Gastroesophageal sphincter (tissue), 4 donors: ENCODE results near the gene SNX18. TPM values are rescaled to one million over a fixed set of nuclear protein-coding genes. Genes with fewer than 3 reads are reported as not detected.

Source experiments
- ATAC-seq: fragments of 150-250 bp; one replicate; pipeline ENCODE4 v1.9.1; 2016; ENCODE audit warnings: mild to moderate bottlenecking, moderate library complexity
- H3K27ac ChIP-seq, 4 donors: fragments of 200-600 bp; sonication (generic) in 3 of 4; 1 replicate in 3 of 4; 2 replicates in 1 of 4; pipeline ENCODE4 v1.5.1; 2016 to 2019
- H3K27me3 ChIP-seq: fragments of 200-600 bp; sonication (generic); one replicate; pipeline ENCODE4 v1.5.1; 2019
- H3K36me3 ChIP-seq, 2 donors: fragments of 200-600 bp; sonication (generic); one replicate each; pipeline ENCODE4 v1.5.1; 2019; ENCODE audit warnings: control low read depth in 1 of 2
- H3K4me1 ChIP-seq, 3 donors: fragments of 200-600 bp; sonication (generic); 1 replicate in 2 of 3; 2 replicates in 1 of 3; pipeline ENCODE4 v1.5.1; 2016 to 2019; ENCODE audit warnings: control low read depth in 2 of 3
- H3K4me3 ChIP-seq, 2 donors: fragments of 200-600 bp; sonication (generic); one replicate each; pipeline ENCODE4 v1.5.1; 2019; ENCODE audit warnings: mild to moderate bottlenecking in 1 of 2, moderate library complexity in 1 of 2
- H3K9me3 ChIP-seq, 3 donors: fragments of 200-600 bp; sonication (generic); one replicate each; pipeline ENCODE4 v1.5.1; 2017 to 2019; ENCODE audit warnings: control low read depth in 2 of 3
- CTCF ChIP-seq, 4 experiments: fragments of 200-600 bp in 2 of 4; fragments of 450-650 bp in 2 of 4; sonication (generic) in 1 of 4; IDR thresholded peaks; one replicate each; pipeline ENCODE4 v1.5.1; 2017 to 2019; ENCODE audit warnings: antibody characterized with exemption in 4 of 4, mild to moderate bottlenecking in 2 of 4, moderate library complexity in 2 of 4
- EP300 ChIP-seq: sonication (generic); formaldehyde crosslinking; IDR thresholded peaks from one replicate; pipeline ENCODE4 v1.6.1; 2017; ENCODE audit warnings: antibody characterized with exemption, mild to moderate bottlenecking
- POLR2A ChIP-seq, 2 donors: fragments of 450-650 bp; IDR thresholded peaks; one replicate each; pipeline ENCODE4 v1.6.1; 2017; ENCODE audit warnings: antibody characterized with exemption in 2 of 2, mild to moderate bottlenecking in 2 of 2, moderate library complexity in 1 of 2
- POLR2AphosphoS5 ChIP-seq: sonication (generic); formaldehyde crosslinking; IDR thresholded peaks from one replicate; pipeline ENCODE4 v1.6.1; 2017; ENCODE audit warnings: antibody characterized with exemption
- WGBS, 2 donors: methylation state at CpG; one replicate each; pipeline ENCODE4 v1.1.5; 2018; ENCODE audit warnings: low coverage in 1 of 2; 5-methylcytosine and 5-hydroxymethylcytosine counted together
- total RNA-seq, 4 donors: library from RNA; depleted of rRNA; stranded (reverse); fragments of >200 nt; gene quantifications; one replicate each; pipeline ENCODE4 v1.1.0, GENCODE V29; 2016

The SNX18 gene
- total RNA-seq, 4 donors from 2014 or later, result 34.9 to 65.7 (median 49.2) TPM

- H3K27me3 ChIP-seq, result no peaks in the 10 kb centered on the region
- no peak overlapping the region for H3K4me3 ChIP-seq
- no peak overlapping the region for H3K27ac ChIP-seq
- 78 to 89% methylated on average over 4 of the region's 4 CpGs for WGBS, 2 donors
- H3K9me3 ChIP-seq, result no peaks in the 10 kb centered on the region
- no peak for ATAC-seq
- H3K36me3 ChIP-seq, result peaks cover 0 to 24% of the 10 kb centered on the region in 2 donors
- TF ChIP-seq POLR2AphosphoS5 (no peak), EP300 (no peak), POLR2A (IDR thresholded peaks at IDR 0.05) (no peak), CTCF (IDR thresholded peaks at IDR 0.05) (no peak)
- H3K4me1 ChIP-seq, result peaks cover 0 to 23% (median 2%) of the 10 kb centered on the region in 3 donors
Measured at GRCh38 chr5:54544044-54544443, 26.5 kb downstream of the SNX18 start.

GRCh38 chr5:54545796-54546195, 28.2 kb downstream of the SNX18 start:
- no peak overlapping the region for H3K27ac ChIP-seq
- no peak overlapping the region for H3K4me3 ChIP-seq
- H3K4me1 ChIP-seq, result peaks cover 0 to 23% (median 2%) of the 10 kb centered on the region in 3 donors
- H3K27me3 ChIP-seq, result no peaks in the 10 kb centered on the region
- TF ChIP-seq EP300, result no peak
- TF ChIP-seq POLR2A (IDR thresholded peaks at IDR 0.05), result no peak
- TF ChIP-seq POLR2AphosphoS5, result no peak
- no peak for TF ChIP-seq CTCF (IDR thresholded peaks at IDR 0.05)
- WGBS, 2 donors, result 92 to 98% methylated on average over 6 of the region's 6 CpGs
- H3K36me3 ChIP-seq, result peaks cover 0 to 24% of the 10 kb centered on the region in 2 donors
- no peak for ATAC-seq
- H3K9me3 ChIP-seq, result no peaks in the 10 kb centered on the region

- WGBS, 2 donors, result 40 to 60% methylated on average over 1 of the region's 1 CpG
- Histone ChIP-seq H3K9me3 (no peaks in the 10 kb centered on the region), H3K36me3 (peaks cover 0 to 24% of the 10 kb centered on the region in 2 donors), H3K27me3 (no peaks in the 10 kb centered on the region), H3K4me3 (no peak overlapping the region), H3K4me1 (peaks cover 0 to 13% (median 0%) of the 10 kb centered on the region in 3 donors), H3K27ac (peak overlapping the region in 2 of 4 donors; percentile 0 to 35)
- peak; percentile 88 for ATAC-seq
- TF ChIP-seq CTCF (IDR thresholded peaks at IDR 0.05), result no peak
- TF ChIP-seq EP300, result no peak
- no peak for TF ChIP-seq POLR2A (IDR thresholded peaks at IDR 0.05)
- no peak for TF ChIP-seq POLR2AphosphoS5
Measured at GRCh38 chr5:54547711-54548250, 30.2 kb downstream of the SNX18 start.

GRCh38 chr5:54548565-54548964, 31.0 kb downstream of the SNX18 start:
- WGBS, 2 donors, result 83 to 100% methylated on average over 1 to 2 of the region's 2 CpGs

More at GRCh38 chr5:54548565-54548964, 31.0 kb downstream of the SNX18 start:
- H3K27ac ChIP-seq, result peak overlapping the region in 2 of 4 donors; percentile 0 to 35
- ATAC-seq, result no peak
- peaks cover 0 to 12% (median 0%) of the 10 kb centered on the region in 3 donors for H3K4me1 ChIP-seq
- H3K9me3 ChIP-seq, result no peaks in the 10 kb centered on the region
- no peak overlapping the region for H3K4me3 ChIP-seq
- H3K27me3 ChIP-seq, result no peaks in the 10 kb centered on the region
- H3K36me3 ChIP-seq, result peaks cover 0 to 23% of the 10 kb centered on the region in 2 donors
- TF ChIP-seq POLR2AphosphoS5, result no peak
- no peak for TF ChIP-seq CTCF (IDR thresholded peaks at IDR 0.05)
- no peak for TF ChIP-seq POLR2A (IDR thresholded peaks at IDR 0.05)
- TF ChIP-seq EP300, result no peak
